Activated T-cell treated with anti-CD3 and anti-CD28 coated beads, Interleukin-2, amount 50 U/mL, for 1 hour (primary cell): Measurements from ENCODE around the gene TBCC.
"Not testable (repeated sequence)": the region's sequence is repeated elsewhere in the genome, so short reads cannot be mapped to it uniquely, and the experiment has no call there.

Experiments
- DNase-seq: peaks from one replicate; pipeline ENCODE4 v3.0.0-alpha.2; 2020

The TBCC gene

DNA sequence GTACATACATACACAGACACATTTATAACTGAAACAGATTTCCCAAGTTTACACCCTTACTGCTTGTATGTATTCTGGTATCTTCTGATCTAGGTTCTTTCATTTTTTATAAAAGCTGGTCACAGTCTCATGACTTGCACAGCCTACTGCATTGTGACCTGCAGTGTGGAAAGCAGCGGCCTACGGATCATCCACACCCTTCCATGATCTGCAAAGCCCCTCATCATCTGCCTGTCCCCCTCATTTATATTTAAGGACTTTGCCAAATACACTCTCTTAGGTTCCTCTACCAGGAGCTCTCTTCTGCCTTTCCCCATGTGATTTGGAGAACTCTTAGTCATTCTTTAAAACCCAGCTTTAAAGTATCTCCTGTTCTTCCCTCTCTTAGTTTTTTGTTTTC, 23.9 kb upstream of the TBCC start:
- DNase-seq, result no peak

DNA sequence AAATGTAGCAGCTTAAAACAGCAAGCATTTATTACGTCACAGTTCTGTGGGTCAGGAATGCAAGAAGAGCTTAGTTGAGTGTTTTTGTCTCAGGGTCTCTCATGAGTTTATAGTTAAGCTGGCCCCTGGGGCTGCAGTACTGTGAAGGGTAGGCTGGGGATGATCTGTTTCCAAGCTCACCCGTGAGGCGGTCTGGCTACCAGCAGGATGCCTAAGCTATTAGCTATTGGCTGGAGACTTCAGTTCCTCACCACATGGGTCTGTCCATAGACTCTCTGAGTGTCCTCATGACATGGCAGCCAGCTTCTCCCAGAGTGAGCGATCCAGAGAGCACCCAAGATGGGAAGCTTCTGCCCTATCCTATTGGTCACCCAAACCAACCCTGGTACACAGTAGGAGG, 23.1 kb upstream of the TBCC start:
- DNase-seq, result no peak

- no peak for DNase-seq
These were observed 20.3 kb upstream of the TBCC start for GRCh38 chr6:42766163-42766670.

DNA sequence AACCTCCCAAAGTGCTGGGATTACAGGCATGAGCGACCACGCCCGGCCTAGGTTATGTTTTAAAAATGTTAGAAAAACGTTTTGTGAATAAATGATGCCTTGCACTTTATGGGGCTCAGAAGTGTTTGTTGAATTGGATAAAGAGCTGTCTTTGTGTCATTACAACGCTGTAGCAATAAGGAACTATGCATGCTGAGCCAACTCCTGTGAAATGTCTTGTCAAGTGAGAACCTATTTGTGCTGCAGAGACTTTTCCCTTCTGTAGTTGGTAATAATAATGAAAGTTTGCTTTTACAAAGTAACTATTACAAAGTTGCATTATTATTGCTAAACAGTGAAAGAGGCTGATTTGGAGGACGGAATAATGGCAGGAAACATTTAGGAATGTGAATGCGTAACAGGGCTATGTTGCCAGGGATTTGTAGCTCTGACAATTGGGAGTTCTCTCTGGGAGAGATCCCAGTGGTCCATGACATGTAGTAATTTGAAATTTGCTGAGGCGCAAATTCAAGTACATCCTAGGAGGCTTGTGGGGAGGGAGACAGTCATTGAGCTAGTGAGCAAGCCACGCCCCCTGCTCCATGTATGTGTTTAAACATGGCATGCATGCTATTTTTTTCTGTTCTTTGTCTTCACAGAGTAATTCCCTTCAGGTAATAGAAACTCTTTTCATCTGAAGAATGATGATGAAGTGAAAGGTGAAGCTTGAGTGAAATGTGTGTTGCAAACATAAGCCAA, 19.2 kb upstream of the TBCC start:
- no peak for DNase-seq

DNA sequence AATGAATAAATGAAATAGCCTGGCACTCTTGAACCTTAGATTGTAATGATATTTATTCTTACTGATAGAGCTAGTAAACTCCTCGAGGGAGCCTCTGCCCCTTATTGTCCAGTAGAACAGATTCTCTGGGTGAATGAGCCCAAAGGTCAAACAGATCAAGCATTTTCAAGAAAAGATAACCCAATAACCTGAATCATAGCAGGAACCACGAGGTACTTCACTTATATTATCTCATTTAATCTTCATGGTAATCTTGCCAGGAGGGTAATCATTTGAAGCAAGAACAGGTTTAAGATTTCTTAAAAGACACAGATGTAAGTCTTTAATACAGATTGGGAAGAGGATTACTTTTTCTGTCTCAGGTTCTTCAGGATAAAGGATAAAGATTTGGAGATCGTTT, 17.0 kb upstream of the TBCC start:
- no peak for DNase-seq

DNA sequence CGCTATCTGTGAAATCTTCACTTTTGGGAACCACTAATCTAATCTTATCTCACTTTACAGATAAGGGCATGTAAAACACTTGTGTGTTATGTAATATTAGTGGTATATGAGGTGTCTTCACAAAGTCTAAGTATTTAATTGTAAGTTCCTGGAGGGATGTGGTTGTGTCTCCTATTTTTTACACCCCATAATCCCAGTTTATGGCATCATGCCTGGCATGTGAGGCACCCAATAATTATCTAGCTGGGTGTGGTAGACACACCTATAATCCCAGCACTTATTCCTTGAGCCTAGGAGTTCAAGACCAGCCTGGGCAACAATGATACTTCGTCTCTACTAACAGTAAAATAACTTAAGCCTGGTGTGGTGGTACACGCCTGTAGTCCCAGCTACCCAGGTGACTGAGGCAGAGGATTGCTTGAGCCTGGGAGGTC, 16.5 kb upstream of the TBCC start:
- DNase-seq, result no peak

- no peak for DNase-seq
These were observed 15.6 kb upstream of the TBCC start for GRCh38 chr6:42761287-42762067.

DNA sequence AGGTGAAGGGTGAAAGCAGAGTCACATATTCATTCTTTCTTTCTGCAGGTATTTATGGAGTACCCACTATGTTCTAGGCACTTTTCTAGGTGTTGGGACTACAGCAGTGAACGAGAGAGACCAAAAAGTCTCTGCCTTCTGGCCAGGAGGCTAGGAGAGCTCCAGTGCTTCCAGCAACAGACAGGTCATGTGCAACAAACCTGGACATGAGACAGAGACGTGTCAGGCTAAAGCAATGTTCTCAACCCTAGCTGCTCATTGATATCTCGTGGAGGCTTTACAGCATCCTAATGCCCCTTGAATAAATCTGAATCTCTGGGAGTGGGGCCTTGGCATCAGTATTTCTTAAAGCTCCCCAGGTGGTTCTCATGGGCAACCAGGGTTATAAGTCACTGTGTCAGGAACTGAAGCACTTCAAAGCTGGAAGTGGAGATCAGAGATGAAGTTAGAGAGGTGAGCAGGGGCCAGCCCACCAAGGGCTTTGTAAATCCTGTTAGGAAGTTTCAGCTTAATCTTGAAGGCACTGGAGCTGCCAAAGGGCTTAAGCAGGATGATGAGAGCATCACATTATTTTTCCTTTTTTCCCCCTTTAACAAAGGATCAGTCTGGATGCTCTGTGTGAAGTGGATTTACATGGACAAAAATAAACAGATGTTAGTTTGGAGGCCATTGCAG, 13.0 kb upstream of the TBCC start:
- no peak for DNase-seq

- DNase-seq, result no peak
These were observed 10.8 kb upstream of the TBCC start for GRCh38 chr6:42756722-42757121.

DNA sequence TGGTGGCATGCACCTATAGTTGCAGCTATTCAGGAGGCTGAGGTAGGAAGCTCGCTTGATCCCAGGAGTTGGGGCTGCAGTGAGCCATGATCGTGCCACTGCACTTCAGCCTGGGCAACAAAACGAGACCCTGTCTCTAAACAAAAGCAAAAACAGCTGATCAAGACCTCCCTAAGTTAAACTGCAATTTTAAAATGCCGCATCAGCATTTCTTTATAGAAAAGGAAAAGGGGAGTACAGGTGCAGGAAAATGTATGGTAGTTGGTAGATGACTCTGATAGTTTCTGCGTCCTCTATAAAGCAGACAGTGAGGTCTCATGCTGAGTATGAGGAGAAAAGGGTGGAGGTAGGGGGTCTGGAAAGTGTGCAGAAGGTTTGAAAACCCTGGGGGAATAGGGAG, 8.9 kb upstream of the TBCC start:
- DNase-seq, result no peak

DNA sequence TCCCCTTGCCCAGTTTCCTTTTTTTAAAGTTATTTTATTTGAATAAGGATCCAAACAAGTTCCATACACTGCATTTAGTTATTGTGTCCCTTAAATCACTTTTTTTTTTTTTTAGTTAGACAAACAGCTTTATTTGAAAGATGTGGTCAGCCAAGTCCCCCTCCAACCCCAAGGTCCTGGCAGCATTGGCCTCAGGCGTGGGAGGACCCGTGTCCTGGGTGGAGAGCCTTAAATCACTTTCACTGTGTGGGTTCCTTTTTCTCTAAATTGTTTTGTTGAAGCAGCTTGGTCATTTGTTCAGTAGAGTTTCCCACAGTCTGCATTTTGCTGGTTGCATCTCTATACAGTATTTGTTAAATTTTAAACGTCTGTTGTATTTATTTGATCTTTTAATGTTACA, 5.2 kb upstream of the TBCC start:
- no peak for DNase-seq

- no peak for DNase-seq
These were observed 2.4 kb upstream of the TBCC start for GRCh38 chr6:42748203-42748898.

GRCh38 chr6:42746463-42747391, 824 bp upstream of the TBCC start:
- peak; percentile 80 for DNase-seq

DNA sequence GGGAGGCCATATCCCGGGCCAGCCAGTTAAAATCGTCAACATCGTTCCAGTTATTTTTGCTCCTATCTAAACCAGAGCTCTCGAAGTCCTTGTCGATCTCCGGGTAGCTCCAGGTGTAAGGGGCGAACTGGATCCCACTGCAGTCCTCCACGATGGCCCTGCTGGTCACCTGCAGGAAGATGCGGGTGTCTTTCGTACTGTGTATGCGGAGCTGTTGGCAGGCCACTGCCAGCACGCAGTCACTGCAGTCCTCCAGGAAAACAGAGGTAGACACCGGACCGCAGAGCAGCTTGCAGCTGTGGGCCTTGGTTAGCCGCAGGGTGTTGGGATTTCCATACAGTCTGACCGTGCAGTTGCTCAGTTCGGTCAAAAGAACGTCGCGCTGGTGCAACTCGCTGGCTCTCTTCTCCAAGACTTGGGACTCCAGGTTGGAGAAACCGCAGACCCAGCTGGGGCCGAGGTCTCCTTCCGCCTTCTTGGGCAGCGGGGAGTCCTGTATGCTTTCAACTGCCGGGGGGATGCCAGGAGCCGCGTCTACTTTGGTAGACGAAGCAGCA, 742 bp downstream of the TBCC start:
- no peak for DNase-seq

DNA sequence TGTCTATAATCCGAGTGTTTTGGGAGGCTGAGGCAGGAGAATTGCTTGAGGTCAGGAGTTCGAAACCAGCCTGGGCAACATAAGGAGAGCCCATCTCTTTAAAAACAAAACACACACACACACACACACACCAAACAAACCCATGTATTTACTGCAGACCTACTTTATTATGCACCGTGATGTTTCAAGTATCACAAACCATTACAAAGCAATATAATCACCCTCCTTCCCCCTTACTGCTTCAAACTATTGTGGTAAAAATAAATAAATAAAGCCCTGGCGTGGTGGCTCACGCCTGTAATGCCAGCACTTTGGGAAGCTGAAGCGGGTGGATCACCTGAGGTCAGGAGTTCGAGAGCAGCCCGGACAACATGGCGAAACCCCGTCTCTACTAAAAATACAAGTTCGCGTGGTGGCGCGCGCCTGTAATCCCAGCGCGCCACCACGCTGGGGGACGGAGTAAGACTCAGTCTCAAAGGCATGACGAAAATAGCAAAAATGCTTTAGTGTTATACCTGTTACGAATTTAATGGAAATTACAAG, 1.5 kb downstream of the TBCC start:
- no peak for DNase-seq

DNA sequence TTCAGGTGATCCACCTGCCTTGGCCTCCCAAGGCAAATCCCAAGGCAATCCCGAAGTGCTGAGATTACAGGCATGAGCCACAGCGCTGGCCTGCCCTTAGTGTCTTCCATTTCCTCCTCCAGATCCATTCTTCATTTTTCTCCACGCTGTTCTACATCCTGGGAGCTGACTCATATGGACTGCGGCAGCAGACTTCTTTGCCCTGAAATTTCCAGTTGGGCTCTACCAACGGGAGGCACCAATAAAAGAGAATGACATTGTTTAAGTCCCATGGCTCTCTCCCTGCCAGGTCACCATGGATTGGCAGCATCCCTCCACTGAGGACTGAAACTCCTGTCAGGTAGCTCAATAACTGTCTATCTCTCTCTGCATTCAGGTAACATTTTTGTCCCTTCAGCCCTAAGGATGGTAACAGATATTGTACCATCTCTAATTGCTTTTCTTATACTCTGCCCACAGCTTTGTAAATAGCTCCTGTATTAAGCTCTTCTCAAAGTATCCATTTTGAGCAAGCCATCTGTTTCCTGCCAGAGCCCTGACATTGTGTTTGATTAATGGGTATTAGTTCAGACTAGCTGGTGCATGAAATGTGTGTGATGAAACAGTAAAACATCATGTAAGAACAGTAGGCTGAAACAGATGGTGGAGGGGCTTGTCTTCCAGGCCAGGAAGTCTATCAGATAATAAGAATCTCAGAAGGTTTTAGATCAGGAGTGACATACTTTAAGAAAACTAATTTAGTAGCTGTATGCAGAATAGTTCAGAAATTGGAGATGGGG, 3.6 kb downstream of the TBCC start:
- no peak for DNase-seq

DNA sequence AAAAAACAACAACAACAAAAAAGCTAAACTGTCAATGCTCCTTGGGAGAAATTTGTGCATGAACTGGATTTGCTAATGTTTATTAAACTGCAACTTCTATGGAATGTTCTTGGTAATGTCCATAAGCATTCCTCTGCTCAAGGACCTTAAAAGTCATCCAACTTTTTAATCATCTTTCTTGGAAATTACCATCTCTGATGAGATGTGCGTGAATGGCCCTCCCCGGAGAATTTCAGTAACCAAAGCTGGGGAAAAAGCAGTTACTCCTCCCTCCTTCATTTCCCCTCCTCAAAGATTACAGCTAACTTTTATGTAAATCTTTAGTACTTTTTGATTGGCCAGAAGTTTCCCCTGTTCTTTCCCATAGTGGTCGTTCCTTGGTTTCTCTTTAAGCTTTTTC, 5.2 kb downstream of the TBCC start:
- DNase-seq, result no peak

- DNase-seq, result no peak
These were observed 9.9 kb downstream of the TBCC start for GRCh38 chr6:42735976-42736375.

DNA sequence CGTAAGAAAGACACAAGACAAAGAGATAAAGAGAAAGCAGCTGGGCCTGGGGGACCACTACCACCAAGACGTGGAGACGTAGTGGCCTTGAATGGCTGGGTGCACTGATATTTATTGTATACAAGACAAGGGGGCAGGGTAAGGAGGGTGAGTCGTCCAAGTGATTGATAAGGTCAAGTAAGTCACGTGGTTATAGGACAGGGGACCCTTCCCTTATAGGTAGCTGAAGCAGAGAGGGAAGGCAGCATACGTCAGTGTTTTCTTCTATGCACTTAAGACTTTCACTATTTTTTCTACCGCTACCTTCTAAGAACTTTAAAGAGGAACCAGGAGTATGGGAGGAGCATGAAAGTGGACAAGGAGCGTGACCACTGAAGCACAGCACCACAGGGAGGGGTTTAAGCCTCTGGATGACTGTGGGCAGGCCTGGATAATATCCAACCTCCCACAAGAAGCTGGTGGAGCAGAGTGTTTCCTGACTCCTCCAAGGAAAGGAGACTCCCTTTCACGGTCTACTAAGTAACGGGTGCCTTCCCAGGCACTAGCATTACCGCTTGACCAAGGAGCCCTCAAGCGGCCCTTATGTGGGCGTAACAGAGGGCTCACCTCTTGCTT, 11.9 kb downstream of the TBCC start:
- not testable (repeated sequence) for DNase-seq

DNA sequence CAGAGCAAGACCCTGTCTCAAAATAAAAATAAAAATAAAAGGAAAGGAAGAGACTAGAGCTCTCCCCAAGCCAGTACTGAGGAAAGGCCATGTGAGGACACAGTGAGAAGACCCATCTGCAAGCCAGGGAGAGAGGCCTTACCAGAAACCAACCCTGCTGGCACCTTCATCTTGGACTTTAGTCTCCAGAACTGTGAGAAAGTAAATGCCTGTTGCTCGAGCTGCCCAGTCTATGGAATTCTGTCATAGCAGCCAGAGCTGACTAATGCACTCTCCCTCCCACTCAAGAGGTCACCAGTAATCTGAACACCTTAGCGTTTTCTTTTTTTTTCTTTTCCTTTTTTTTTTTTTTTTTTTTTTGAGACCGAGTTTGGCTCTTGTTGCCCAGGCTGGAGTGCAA, 16.2 kb downstream of the TBCC start:
- no peak for DNase-seq
